ENCODE results near the gene JAK2.
"Not testable (repeated sequence)": the region's sequence is repeated elsewhere in the genome, so short reads cannot be mapped to it uniquely, and the experiment has no call there.

- TF ChIP-seq, protein P1, sequence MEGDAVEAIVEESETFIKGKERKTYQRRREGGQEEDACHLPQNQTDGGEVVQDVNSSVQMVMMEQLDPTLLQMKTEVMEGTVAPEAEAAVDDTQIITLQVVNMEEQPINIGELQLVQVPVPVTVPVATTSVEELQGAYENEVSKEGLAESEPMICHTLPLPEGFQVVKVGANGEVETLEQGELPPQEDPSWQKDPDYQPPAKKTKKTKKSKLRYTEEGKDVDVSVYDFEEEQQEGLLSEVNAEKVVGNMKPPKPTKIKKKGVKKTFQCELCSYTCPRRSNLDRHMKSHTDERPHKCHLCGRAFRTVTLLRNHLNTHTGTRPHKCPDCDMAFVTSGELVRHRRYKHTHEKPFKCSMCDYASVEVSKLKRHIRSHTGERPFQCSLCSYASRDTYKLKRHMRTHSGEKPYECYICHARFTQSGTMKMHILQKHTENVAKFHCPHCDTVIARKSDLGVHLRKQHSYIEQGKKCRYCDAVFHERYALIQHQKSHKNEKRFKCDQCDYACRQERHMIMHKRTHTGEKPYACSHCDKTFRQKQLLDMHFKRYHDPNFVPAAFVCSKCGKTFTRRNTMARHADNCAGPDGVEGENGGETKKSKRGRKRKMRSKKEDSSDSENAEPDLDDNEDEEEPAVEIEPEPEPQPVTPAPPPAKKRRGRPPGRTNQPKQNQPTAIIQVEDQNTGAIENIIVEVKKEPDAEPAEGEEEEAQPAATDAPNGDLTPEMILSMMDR (IDR thresholded peaks at IDR 0.05; ENCODE audit: low read depth, low read length, poor library complexity, severe bottlenecking): not testable (repeated sequence)
- TF ChIP-seq EZH2phosphoT487 (IDR thresholded peaks at IDR 0.05; ENCODE audit: borderline replicate concordance, low read length): not testable (repeated sequence)
Observed at GRCh38 chr9:5031941-5032340, 46.9 kb downstream of the JAK2 start.

Data from DOHH2 (cell line).